Measurements from ENCODE around the gene KANSL1. TPM values are rescaled to one million over a fixed set of nuclear protein-coding genes. Genes with fewer than 3 reads are reported as not detected.

KANSL1 gene
- total RNA-seq, 1 donor from 2014 or later = 132 TPM

- DNase-seq (ENCODE audit: low read depth) = no peak
These were observed 194.0 kb downstream of the KANSL1 start, which contains the start of gene STH for GRCh38 chr17:45998987-45999899. TSS of gene STH (plus strand) at chr17:45999250. CDS start at chr17:45999280, 30 bp downstream.

- no peak for DNase-seq (ENCODE audit: low read depth)
These were observed 195.6 kb downstream of the KANSL1 start for GRCh38 chr17:45997624-45998023.

DNA sequence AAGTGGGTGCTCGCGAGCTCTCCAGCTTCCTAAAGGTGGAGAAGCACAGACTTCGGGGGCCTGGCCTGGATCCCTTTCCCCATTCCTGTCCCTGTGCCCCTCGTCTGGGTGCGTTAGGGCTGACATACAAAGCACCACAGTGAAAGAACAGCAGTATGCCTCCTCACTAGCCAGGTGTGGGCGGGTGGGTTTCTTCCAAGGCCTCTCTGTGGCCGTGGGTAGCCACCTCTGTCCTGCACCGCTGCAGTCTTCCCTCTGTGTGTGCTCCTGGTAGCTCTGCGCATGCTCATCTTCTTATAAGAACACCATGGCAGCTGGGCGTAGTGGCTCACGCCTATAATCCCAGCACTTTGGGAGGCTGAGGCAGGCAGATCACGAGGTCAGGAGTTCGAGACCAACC is 196.1 kb downstream of the KANSL1 start:
- no peak for DNase-seq (ENCODE audit: low read depth)

- no peak for DNase-seq (ENCODE audit: low read depth)
These were observed 196.8 kb downstream of the KANSL1 start for GRCh38 chr17:45996282-45996937.

- no peak for DNase-seq (ENCODE audit: low read depth)
These were observed 197.5 kb downstream of the KANSL1 start for GRCh38 chr17:45995627-45996270.

GRCh38 chr17:45994987-45995386 is 198.2 kb downstream of the KANSL1 start:
- DNase-seq (ENCODE audit: low read depth) = no peak

- no peak for DNase-seq (ENCODE audit: low read depth)
These were observed 199.1 kb downstream of the KANSL1 start for GRCh38 chr17:45993962-45994627.

- DNase-seq (ENCODE audit: low read depth) = no peak
These were observed 200.3 kb downstream of the KANSL1 start for GRCh38 chr17:45992904-45993303.

DNA sequence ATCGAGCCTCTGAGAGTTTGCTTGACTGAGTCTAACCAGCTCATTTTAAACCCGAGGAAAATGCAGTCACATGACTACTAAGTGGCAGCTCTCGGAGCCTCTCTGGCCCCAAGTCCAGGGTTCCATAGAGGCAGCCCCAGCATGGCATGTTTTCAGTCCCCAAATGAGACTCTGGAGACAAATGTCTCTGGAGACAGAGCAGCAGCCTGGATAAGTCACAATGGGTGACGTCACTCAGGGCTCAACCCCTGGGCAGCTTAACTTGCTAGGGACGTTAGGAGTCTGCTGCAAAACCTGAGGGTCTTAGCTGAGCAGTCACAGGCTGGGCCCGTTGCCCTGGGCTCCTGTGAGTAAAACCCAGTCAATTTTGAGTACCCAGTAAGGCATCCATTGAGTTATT is 201.1 kb downstream of the KANSL1 start:
- DNase-seq (ENCODE audit: low read depth) = no peak

GRCh38 chr17:45991341-45991740 is 201.9 kb downstream of the KANSL1 start:
- DNase-seq (ENCODE audit: low read depth) = no peak

DNA sequence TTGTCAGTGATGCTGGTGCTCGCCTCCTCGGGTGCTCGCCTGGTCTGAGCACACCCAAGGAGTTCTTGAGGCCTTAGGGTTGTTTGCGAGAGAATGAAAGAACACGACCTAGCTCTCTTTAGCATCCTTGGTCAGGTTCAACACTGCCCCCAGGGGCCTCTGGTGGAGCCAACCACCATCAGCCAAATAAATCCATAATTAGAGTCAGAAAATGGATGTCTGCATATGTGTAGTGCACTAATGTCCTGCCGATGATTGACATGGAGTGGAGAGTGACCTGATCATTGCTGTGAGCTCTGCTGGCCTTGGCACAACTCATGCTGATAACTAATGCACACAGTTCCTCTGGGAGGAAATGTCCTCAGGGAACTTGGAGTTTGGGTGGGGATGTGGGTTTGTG is 202.3 kb downstream of the KANSL1 start:
- DNase-seq (ENCODE audit: low read depth) = no peak

- no peak for DNase-seq (ENCODE audit: low read depth)
These were observed 203.5 kb downstream of the KANSL1 start for GRCh38 chr17:45989759-45990158.

DNA sequence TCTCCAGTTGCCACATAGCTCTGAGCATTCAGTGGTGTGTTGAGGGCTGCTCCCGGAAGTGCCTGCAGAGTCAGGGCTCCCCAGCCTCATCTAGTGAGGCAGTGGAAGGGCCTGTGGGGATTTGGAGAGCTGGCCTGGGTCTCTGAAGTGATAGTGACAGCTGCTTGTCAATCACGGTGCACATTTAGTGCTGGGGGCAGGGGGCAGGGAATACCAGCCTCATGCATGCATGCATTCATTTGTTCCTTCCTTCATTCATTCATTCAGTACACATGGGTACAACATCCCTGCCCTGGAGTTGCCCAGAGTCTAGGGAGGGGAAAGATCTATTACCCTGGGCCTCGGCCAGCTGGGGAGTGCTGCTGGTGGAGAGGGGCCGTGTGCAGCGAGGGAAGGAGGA is 205.5 kb downstream of the KANSL1 start:
- no peak for DNase-seq (ENCODE audit: low read depth)

DNA sequence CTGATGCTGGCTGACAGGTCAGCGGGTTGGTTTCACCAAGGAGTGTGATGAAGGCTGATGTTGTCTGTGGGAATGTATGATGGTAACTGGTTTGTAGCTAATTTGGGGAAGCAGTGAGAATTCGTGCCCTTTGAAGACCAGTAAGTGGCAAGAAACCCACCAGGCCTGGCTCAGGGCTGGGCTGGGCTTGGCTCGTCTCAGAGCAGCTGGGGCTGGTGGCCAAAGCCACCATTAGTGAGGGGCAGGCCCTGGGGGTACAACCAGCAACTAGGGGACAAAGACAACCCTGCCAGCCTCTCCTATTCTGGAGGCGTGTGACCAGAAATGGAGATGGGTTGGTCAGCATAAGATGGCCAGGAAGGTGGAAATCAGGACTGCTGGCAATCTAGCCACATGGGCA is 207.2 kb downstream of the KANSL1 start:
- no peak for DNase-seq (ENCODE audit: low read depth)

GRCh38 chr17:45985447-45985846 is 207.8 kb downstream of the KANSL1 start:
- DNase-seq (ENCODE audit: low read depth) = no peak

- DNase-seq (ENCODE audit: low read depth) = no peak
These were observed 208.9 kb downstream of the KANSL1 start for GRCh38 chr17:45984368-45984767.

- DNase-seq (ENCODE audit: low read depth) = no peak
These were observed 209.5 kb downstream of the KANSL1 start for GRCh38 chr17:45983614-45984310.

DNA sequence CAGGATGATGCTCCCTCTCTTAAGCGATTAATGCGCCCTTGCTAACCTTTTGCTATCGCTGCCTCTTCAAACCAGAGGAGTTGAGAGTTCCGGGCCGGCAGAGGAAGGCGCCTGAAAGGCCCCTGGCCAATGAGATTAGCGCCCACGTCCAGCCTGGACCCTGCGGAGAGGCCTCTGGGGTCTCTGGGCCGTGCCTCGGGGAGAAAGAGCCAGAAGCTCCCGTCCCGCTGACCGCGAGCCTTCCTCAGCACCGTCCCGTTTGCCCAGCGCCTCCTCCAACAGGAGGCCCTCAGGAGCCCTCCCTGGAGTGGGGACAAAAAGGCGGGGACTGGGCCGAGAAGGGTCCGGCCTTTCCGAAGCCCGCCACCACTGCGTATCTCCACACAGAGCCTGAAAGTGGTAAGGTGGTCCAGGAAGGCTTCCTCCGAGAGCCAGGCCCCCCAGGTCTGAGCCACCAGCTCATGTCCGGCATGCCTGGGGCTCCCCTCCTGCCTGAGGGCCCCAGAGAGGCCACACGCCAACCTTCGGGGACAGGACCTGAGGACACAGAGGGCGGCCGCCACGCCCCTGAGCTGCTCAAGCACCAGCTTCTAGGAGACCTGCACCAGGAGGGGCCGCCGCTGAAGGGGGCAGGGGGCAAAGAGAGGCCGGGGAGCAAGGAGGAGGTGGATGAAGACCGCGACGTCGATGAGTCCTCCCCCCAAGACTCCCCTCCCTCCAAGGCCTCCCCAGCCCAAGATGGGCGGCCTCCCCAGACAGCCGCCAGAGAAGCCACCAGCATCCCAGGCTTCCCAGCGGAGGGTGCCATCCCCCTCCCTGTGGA is 210.2 kb downstream of the KANSL1 start:
- DNase-seq (ENCODE audit: low read depth) = no peak

- DNase-seq (ENCODE audit: low read depth) = no peak
These were observed 211.9 kb downstream of the KANSL1 start for GRCh38 chr17:45981306-45981705.

DNA sequence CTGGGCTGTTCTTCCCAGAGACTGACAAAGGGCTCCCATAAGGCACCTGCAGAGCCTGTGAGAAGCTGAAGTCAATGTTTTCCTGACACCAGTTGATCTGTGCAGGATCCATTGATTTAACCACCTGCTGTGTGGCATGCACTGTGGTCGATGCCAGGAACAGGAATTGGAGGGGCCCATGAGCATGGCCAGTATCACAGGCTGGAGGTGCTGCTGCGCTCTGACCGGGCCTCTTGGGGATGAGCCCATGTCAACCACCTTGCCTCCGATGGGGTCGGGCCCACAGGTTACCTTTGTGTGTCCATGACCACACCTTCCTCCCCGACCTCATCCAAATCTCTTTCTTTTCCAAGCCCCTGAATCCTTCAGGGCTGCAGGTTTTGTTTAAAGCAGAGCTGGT is 212.4 kb downstream of the KANSL1 start:
- DNase-seq (ENCODE audit: low read depth) = no peak
